A549 treated with dexamethasone at 1 μM for 4 hours (cell line): ENCODE results near the gene KDM1A. TPM values are rescaled to one million over a fixed set of nuclear protein-coding genes. Genes with fewer than 3 reads are reported as not detected.

Experiments
- total RNA-seq: library from RNA; stranded (reverse); fragments of 200-300 nt; extraction: Qiagen RNA extraction; gene quantifications from 5 replicates; pipeline ENCODE4 v1.2.3, GENCODE V29; 2022

KDM1A gene
- 92.9 to 109 TPM (median 106 TPM) in 5 replicates for total RNA-seq

DNA sequence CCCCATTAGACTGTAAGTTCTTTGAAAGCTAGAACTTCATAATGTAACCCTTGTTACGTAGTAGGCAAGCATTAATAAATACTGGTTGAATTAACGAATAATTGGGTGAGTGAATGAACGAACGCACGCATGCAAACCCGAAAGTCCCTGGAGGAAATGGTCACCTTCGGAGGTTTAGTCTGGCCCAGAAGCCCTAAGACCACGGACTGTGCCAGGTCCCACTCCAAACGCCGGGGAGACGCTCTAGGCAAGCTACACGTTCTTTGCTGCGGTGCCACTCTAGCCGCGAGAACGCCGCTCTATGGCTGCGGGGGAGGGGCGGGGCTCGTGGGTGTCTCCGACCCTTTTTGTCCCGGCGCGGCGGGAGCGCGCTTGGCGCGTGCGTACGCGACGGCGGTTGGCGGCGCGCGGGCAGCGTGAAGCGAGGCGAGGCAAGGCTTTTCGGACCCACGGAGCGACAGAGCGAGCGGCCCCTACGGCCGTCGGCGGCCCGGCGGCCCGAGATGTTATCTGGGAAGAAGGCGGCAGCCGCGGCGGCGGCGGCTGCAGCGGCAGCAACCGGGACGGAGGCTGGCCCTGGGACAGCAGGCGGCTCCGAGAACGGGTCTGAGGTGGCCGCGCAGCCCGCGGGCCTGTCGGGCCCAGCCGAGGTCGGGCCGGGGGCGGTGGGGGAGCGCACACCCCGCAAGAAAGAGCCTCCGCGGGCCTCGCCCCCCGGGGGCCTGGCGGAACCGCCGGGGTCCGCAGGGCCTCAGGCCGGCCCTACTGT is at the start of gene KDM1A:
Gene KDM1A (plus strand): TSS at position 375 of the 769 bp plus-strand sequence. CDS start 129 bp downstream, at position 504.

GRCh38 chr1:22972760-22973159 is 46.5 kb upstream of the KDM1A start, which contains the start of gene LACTBL1:
TSS of gene LACTBL1 (minus strand) at chr1:22972866. CDS start at chr1:22972316, 550 bp downstream.

Other genes starting within 250 kb of the KDM1A start
- gene LACTBL1, start 46.6 kb upstream of the KDM1A start, total RNA-seq = not detected in 5 replicates
- gene TEX46, start 3.6 kb upstream of the KDM1A start, total RNA-seq = not detected in 5 replicates
- 17.1 to 25.5 TPM (median 22.5 TPM) in 5 replicates for gene LUZP1, start 149.4 kb downstream of the KDM1A start, total RNA-seq
- 10.0 to 16.7 TPM (median 15.0 TPM) in 5 replicates for gene HTR1D, start 198.0 kb downstream of the KDM1A start, total RNA-seq